ENCODE measurements around the gene LGALS7. TPM values are rescaled to one million over a fixed set of nuclear protein-coding genes. Genes with fewer than 3 reads are reported as not detected.
A peak's percentile ranks its signal among the peaks of the same experiment; 100 is the strongest.

LGALS7 gene
- total and polyA plus RNA-seq, 2 of the 4 experiments (the other 2 are of a cell fraction) = not detected

DNA sequence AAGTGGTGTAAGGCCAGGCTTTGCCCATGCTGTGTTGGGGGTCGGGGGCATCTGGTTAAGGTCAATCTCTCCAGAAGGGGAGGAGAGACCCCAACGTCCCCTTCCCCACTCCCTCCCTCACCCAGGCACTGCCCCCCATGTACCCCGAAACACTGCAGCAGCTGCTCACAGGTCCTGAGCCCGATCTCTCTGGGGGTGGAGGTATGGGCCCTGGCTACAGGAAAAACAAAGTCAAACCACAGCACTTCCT is 39.2 kb downstream of the LGALS7 start:
- H3K4me2 ChIP-seq (ENCODE audit: low read depth, low read length) = no peak overlapping the region

More for the DNA sequence above, 39.2 kb downstream of the LGALS7 start:
- Histone ChIP-seq H2BK5ac (ENCODE audit: low read depth, low read length, poor library complexity, severe bottlenecking) (no peak overlapping the region), H3K4me3 (ENCODE audit: insufficient read depth, low read depth, low read length) (no peak overlapping the region), H3K18ac (ENCODE audit: low read depth, low read length) (no peak overlapping the region), H3K9me3 (ENCODE audit: control insufficient read depth, insufficient read depth, low read length) (no peaks in the 10 kb centered on the region), H2BK120ac (ENCODE audit: low read depth, low read length) (no peak overlapping the region), H4K20me1 (ENCODE audit: insufficient read depth, low read length) (peaks cover 23% of the 10 kb centered on the region), H4K8ac (ENCODE audit: low read depth in 2 of 2, low read length in 2 of 2) (no peak overlapping the region), H3K9ac (ENCODE audit: low read depth, low read length) (no peak overlapping the region), H4K91ac (ENCODE audit: insufficient read depth, low read depth, low read length) (no peak overlapping the region), H3K14ac (replicated peaks; ENCODE audit: low read depth, low read length) (no peak overlapping the region), H2BK20ac (ENCODE audit: low read depth, low read length) (no peak overlapping the region), H2AK9ac (replicated peaks; ENCODE audit: low read depth, low read length, poor library complexity) (no peak overlapping the region), H2AK5ac (ENCODE audit: low read depth, low read length) (no peak overlapping the region), H3K4ac (ENCODE audit: low read depth, low read length) (no peak overlapping the region), H3K27ac (ENCODE audit: insufficient read depth, low read length) (no peak overlapping the region), H4K5ac (ENCODE audit: low read depth, low read length) (no peak overlapping the region), H3K27me3 (ENCODE audit: control insufficient read depth, insufficient read depth, low read length) (no peaks in the 10 kb centered on the region), H3K56ac (ENCODE audit: extremely low read depth, insufficient read depth, low read length) (no peak overlapping the region), H3K36me3 (ENCODE audit: control insufficient read depth, insufficient read depth, low read length) (peaks cover 21% of the 10 kb centered on the region), H3K9me1 (ENCODE audit: insufficient read depth, low read length) (0 out of 2 replicates have a peak, but pooled peaks cover 3% of the 10 kb centered on the region), H3K23ac (ENCODE audit: low read depth, low read length) (no peak overlapping the region), H2AFZ (replicated peaks; ENCODE audit: low read length, poor library complexity) (no peak overlapping the region), H3K4me1 (ENCODE audit: control insufficient read depth, insufficient read depth, low read length) (peaks cover 13% of the 10 kb centered on the region), H3K79me1 (ENCODE audit: low read depth in 1 of 2, low read length in 2 of 2) (peaks cover 4 to 15% of the 10 kb centered on the region in 2 experiments; a peak in 2 of 4 replicates), H2BK15ac (ENCODE audit: low read depth, low read length) (no peak overlapping the region)
- no peak for DNase-seq
- intact Hi-C loops (cut with micrococcal nuclease) (loop anchor here (5.0 kb wide), 1 partner anchor 98 kb away; the partner anchor contains the start of gene ECH1), dilution Hi-C loops (cut with HindIII; ENCODE audit: low sequenced_read_pairs, unreplicated experiment) (no loop called here), in situ Hi-C loops (cut with MboI; ENCODE audit: low sequenced_read_pairs) (loop anchor here (25.0 kb wide), 1 partner anchor 178 kb away; the partner anchor contains the start of gene CCER2)
- WGBS, 2 experiments (ENCODE audit: extremely low coverage in 2 of 2, insufficient read length in 1 of 2) = no CpG with 5 or more reads among the region's 4 CpGs
- no TSS peak for BruUV-seq (replicated peaks)
- ChIA-PET POLR2A (ENCODE audit: unreplicated experiment) (no interaction called here), CTCF (no interaction called here)
- ATAC-seq (ENCODE audit: low read depth) = 0 out of 2 replicates have a peak, but pooled peaks have one; percentile 2
- TF ChIP-seq, protein P1, sequence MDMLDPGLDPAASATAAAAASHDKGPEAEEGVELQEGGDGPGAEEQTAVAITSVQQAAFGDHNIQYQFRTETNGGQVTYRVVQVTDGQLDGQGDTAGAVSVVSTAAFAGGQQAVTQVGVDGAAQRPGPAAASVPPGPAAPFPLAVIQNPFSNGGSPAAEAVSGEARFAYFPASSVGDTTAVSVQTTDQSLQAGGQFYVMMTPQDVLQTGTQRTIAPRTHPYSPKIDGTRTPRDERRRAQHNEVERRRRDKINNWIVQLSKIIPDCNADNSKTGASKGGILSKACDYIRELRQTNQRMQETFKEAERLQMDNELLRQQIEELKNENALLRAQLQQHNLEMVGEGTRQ (IDR thresholded peaks at IDR 0.05; ENCODE audit: low read depth, low read length) = no peak
- no peak for TF ChIP-seq MXI1 (IDR thresholded peaks at IDR 0.05; ENCODE audit: borderline replicate concordance, low read depth, low read length)
- no peak for TF ChIP-seq RFX5 (IDR thresholded peaks at IDR 0.05; ENCODE audit: low read depth, low read length)
- peak; percentile 5; the same call in 1 of the 2 replicates for TF ChIP-seq POLR2A (IDR thresholded peaks at IDR 0.05; ENCODE audit: low read depth, low read length)
- no peak for TF ChIP-seq MAFK (IDR thresholded peaks at IDR 0.05; ENCODE audit: low read depth, low read length)
